GM12892 (cell line): Measurements from ENCODE around the gene KPNA6.

Source experiments
- POLR2A ChIP-seq: IDR thresholded peaks from 2 replicates; pipeline ENCODE4 v1.6.1; 2011; ENCODE audit warnings: low read depth, low read length, control low read depth
- POLR2AphosphoS5 ChIP-seq: IDR thresholded peaks from 2 replicates; pipeline ENCODE4 v1.6.1; 2011; ENCODE audit warnings: low read depth, low read length, control low read depth

GRCh38 chr1:32112806-32113375, 5.0 kb downstream of the KPNA6 start:
- no peak for TF ChIP-seq POLR2AphosphoS5
- no peak for TF ChIP-seq POLR2A
